ENCODE data around the gene MBTPS1. TPM values are rescaled to one million over a fixed set of nuclear protein-coding genes. Genes with fewer than 3 reads are reported as not detected.

MBTPS1 gene
- total and polyA plus RNA-seq, 12 donors: 61.5 to 132 (median 83.6) TPM

- Histone ChIP-seq H3K4me3 (no peak overlapping the region), H3K4me1 (replicated peaks in 1 of 2) (peaks cover 4 to 18% of the 10 kb centered on the region in 2 donors), H3K36me3 (replicated peaks in 1 of 2) (no peaks in the 10 kb centered on the region), H3K27me3 (no peaks in the 10 kb centered on the region), H3K9me3 (replicated peaks in 1 of 3) (no peaks in the 10 kb centered on the region), H3K27ac (no peak overlapping the region)
- no peak for DNase-seq
- intact Hi-C loops (cut with DNase I): no loop called here
- TF ChIP-seq CTCF (IDR thresholded peaks at IDR 0.05) (no peak), POLR2A (IDR thresholded peaks at IDR 0.05) (no peak)
- 92 to 98% (median 95%) methylated on average over 7 of the region's 7 CpGs for WGBS, 4 donors
Observed at GRCh38 chr16:84137769-84138357, 21.1 kb upstream of the MBTPS1 start.

- intact Hi-C loops (cut with DNase I): no loop called here
- H3K27me3 ChIP-seq: no peaks in the 10 kb centered on the region
- 84 to 95% (median 92%) methylated on average over 6 to 8 of the region's 8 CpGs for WGBS, 4 donors
- no peak overlapping the region for H3K4me3 ChIP-seq
- DNase-seq: no peak
- TF ChIP-seq POLR2A (IDR thresholded peaks at IDR 0.05) (no peak), CTCF (IDR thresholded peaks at IDR 0.05) (no peak)
- no peaks in the 10 kb centered on the region for H3K9me3 ChIP-seq (replicated peaks in 1 of 3)
- peaks cover 4 to 18% of the 10 kb centered on the region in 2 donors for H3K4me1 ChIP-seq (replicated peaks in 1 of 2)
- no peaks in the 10 kb centered on the region for H3K36me3 ChIP-seq (replicated peaks in 1 of 2)
- H3K27ac ChIP-seq: no peak overlapping the region
Observed at GRCh38 chr16:84137287-84137686, 20.5 kb upstream of the MBTPS1 start.

- TF ChIP-seq POLR2A (IDR thresholded peaks at IDR 0.05) (no peak), CTCF (IDR thresholded peaks at IDR 0.05) (no peak)
- intact Hi-C loops (cut with DNase I): no loop called here
- Histone ChIP-seq H3K4me3 (no peak overlapping the region), H3K36me3 (replicated peaks in 1 of 2) (no peaks in the 10 kb centered on the region), H3K9me3 (replicated peaks in 1 of 3) (no peaks in the 10 kb centered on the region), H3K27ac (no peak overlapping the region), H3K27me3 (no peaks in the 10 kb centered on the region), H3K4me1 (replicated peaks in 1 of 2) (peaks cover 4 to 18% of the 10 kb centered on the region in 2 donors)
- WGBS, 4 donors: 90 to 95% (median 93%) methylated on average over 10 to 11 of the region's 11 CpGs
- DNase-seq: no peak
Observed at GRCh38 chr16:84136331-84137125, 19.8 kb upstream of the MBTPS1 start.

GRCh38 chr16:84132527-84133285, 16.0 kb upstream of the MBTPS1 start:
- no peak for TF ChIP-seq POLR2A (IDR thresholded peaks at IDR 0.05)
- TF ChIP-seq CTCF (IDR thresholded peaks at IDR 0.05): no peak
- H3K4me3 ChIP-seq: no peak overlapping the region
- peaks cover 0 to 3% of the 10 kb centered on the region in 2 donors for H3K4me1 ChIP-seq (replicated peaks in 1 of 2)
- H3K36me3 ChIP-seq (replicated peaks in 1 of 2): peaks cover 0 to 23% of the 10 kb centered on the region in 2 donors
- intact Hi-C loops (cut with DNase I): no loop called here
- no peaks in the 10 kb centered on the region for H3K27me3 ChIP-seq
- no peaks in the 10 kb centered on the region for H3K9me3 ChIP-seq (replicated peaks in 1 of 3)
- 73 to 83% (median 75%) methylated on average over 7 of the region's 7 CpGs for WGBS, 4 donors
- no peak for DNase-seq
- H3K27ac ChIP-seq: no peak overlapping the region

Measured in adrenal gland (tissue), 12 donors.